RCC 7860 (cell line): ENCODE results near the gene COL21A1.

Experiments used
- DNase-seq: peaks from one replicate; pipeline ENCODE4 v3.0.0-alpha.2; 2015; ENCODE audit warnings: low spot score
- FAIRE-seq: peaks from 2 replicates; lab custom pipeline; 2012; peaks lifted over from hg19 to GRCh38; lab: Jason Lieb, UNC

Gene COL21A1

DNA sequence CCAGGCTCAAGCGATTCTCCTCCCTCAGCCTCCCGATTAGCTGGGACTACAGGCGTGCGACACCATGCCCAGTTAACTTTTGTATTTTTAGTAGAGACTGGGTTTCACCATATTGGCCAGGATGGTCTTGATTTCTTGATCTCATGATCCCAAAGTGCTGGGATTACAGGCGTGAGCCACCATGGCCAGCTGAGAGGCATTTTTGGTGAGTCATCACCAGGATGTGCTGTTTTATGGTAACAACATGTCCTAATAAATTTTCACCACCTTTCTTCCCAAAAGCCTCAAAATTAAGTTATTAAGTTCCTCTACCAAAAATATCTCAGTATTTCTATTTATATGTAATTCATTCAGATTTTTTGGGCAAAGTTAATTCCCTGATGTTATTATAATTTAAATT, 53.5 kb downstream of the COL21A1 start:
- FAIRE-seq = no peak
- DNase-seq = no peak

- no peak for FAIRE-seq
- DNase-seq = no peak
Observed at GRCh38 chr6:56188429-56188828, 59.0 kb downstream of the COL21A1 start.

GRCh38 chr6:56187686-56188085, 59.7 kb downstream of the COL21A1 start:
- DNase-seq (no peak), FAIRE-seq (no peak)

GRCh38 chr6:56176741-56177140, 70.6 kb downstream of the COL21A1 start:
- FAIRE-seq (no peak), DNase-seq (no peak)

DNA sequence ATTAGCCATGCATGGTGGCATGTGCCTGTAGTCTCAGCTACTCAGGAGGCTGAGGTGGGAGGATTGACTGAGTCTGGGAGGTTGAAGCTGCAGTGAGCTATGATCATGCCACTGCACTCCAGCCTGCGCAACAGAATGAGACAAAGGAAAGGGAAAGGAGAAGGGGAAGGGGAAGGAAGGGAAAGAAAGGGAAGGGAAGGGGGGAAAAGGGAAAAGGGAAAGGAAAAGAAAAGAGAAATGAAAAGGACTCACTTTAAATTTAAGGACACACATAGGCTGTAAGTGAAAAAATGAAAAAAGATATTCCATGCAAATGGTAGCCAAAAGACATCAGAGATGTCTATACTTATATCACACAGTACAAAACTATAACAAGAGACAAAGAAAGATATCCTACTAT, 74.2 kb downstream of the COL21A1 start:
- DNase-seq (no peak), FAIRE-seq (no peak)

- no peak for FAIRE-seq
- DNase-seq = no peak
Observed at GRCh38 chr6:56172144-56172543, 75.2 kb downstream of the COL21A1 start.

DNA sequence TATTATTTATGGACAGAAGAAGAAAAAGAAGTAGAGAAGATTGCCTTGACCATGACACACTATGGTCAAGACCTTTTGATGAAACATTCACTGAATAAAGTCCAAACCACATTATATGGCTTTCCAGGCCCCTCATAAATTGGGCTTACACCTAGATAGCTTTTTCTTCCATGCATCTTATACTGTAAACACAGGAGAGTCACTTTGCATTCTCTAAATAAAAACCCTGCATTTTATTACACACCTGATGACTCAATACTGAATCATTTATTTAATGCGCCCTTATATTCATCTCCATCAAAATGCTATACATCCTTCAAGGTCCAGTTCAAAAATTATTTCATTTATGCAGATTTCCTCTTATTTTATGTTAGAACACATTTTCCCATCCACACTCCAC, 78.0 kb downstream of the COL21A1 start:
- FAIRE-seq = no peak
- DNase-seq = no peak

- FAIRE-seq (no peak), DNase-seq (no peak)
Observed at GRCh38 chr6:56168596-56168995, 78.8 kb downstream of the COL21A1 start.

- FAIRE-seq (no peak), DNase-seq (no peak)
Observed at GRCh38 chr6:56162081-56162480, 85.3 kb downstream of the COL21A1 start.

- no peak for DNase-seq
- no peak for FAIRE-seq
Observed at GRCh38 chr6:56160489-56160888, 86.9 kb downstream of the COL21A1 start.

GRCh38 chr6:56158571-56158970, 88.8 kb downstream of the COL21A1 start:
- FAIRE-seq (no peak), DNase-seq (no peak)

DNA sequence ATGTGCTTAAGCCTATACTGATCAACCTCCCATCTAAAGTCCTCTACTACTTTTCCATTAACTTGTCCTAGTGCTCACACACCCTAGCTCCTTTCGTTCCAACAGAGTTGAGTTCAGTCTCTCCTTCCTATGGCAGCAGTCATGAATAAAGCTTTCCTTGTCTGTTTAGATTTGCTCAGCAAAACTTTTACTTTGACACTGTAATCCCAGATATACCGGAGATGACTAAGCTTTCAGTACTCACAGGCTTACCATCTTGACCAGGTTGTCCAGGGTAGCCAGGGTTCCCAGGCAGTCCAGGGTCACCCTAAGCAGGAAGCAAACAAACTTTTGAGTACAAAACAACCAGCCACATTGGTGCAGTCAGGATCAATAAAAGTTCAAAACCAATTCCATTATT, 90.7 kb downstream of the COL21A1 start:
- DNase-seq (no peak), FAIRE-seq (no peak)

DNA sequence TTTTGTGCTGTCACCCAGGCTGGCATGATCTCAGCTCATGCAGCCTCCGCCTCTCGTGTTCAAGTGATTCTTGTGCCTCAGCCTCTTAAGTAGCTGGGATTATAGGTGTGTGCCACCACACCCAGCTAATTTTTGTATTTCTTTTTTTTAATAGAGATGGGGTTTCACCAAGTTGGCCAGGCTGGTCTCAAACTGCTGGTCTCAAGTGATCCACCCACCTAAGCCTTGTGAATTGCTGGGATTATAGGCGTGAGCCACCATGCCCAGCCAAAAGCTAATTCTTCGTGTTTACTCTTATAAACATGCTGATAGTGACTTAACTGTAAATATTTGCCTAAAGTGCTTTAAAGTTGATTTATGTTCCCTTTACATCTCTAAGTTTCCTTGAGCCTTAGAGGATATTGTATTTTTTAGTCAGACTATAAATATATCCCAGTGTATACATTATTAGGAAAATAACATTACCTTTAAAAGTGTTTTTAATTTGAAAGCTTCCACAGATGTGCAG, 91.7 kb downstream of the COL21A1 start:
- no peak for DNase-seq
- FAIRE-seq = no peak

GRCh38 chr6:56154076-56154475, 93.3 kb downstream of the COL21A1 start:
- no peak for DNase-seq
- FAIRE-seq = no peak

GRCh38 chr6:56152611-56153010, 94.8 kb downstream of the COL21A1 start:
- DNase-seq = no peak
- no peak for FAIRE-seq

GRCh38 chr6:56151609-56152224, 95.7 kb downstream of the COL21A1 start:
- FAIRE-seq = no peak

GRCh38 chr6:56148488-56149186, 98.7 kb downstream of the COL21A1 start:
- FAIRE-seq = no peak
- DNase-seq = no peak

More at GRCh38 chr6:56151609-56152224, 95.7 kb downstream of the COL21A1 start:
- DNase-seq = no peak

DNA sequence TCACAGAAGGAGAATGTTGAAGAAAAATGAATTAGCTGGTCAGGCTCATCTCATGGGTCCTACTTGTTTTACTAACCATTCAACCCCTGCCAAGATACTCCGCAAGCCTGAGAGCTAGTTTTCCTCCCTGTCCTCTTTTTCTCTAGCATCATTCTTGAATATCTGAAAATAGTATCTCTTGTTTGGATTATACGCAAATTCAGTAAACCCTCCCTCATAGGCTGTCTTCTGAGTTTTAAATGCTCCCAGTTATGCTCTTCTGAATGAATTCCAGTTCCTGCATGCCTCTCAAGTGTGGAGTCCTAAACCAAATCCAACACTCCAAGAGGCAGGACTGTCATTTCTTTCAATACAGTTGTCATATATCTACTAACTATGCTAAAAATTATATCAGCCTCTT, 99.6 kb downstream of the COL21A1 start:
- FAIRE-seq = no peak
- no peak for DNase-seq

GRCh38 chr6:56146086-56146485, 101.3 kb downstream of the COL21A1 start:
- FAIRE-seq = no peak

GRCh38 chr6:56145616-56146015, 101.8 kb downstream of the COL21A1 start:
- FAIRE-seq = no peak
- DNase-seq = no peak

More at GRCh38 chr6:56146086-56146485, 101.3 kb downstream of the COL21A1 start:
- no peak for DNase-seq

DNA sequence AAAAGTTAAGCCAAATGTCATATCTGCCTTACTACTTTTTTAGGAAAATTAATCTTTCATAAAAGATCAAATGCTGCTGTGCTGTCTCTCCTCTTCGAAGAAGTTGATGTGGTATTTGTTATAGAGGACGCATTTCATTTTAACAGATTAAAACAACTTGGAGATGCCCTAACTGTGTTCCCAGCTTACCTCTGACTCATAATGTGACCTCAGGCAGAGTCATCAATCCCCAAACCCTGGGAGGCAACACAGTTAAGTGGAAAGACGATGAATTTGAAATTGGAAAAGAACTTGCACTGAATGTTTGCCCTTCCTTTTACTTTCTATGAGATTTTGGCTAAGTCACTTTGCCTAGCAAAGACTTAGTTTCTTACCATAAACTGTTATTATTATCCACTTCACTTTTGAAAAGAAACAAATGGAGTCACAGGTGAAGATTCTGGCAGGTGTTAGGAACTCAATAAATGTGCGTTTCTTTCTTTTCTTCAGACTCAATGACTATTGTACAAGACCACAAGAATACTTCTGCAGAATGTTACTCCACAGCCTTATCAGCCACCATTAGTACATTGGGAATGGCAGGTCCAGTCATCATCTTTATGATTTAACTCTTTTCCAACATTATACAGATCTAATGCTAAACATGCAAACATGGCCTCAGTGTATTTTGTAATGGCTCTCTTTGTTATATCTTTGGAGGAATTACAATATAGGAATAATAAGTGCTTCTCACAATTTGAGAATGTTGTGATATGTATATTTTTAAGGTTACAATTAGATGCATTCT, 102.6 kb downstream of the COL21A1 start:
- DNase-seq (peak; percentile 7), FAIRE-seq (peak; percentile 20)

DNA sequence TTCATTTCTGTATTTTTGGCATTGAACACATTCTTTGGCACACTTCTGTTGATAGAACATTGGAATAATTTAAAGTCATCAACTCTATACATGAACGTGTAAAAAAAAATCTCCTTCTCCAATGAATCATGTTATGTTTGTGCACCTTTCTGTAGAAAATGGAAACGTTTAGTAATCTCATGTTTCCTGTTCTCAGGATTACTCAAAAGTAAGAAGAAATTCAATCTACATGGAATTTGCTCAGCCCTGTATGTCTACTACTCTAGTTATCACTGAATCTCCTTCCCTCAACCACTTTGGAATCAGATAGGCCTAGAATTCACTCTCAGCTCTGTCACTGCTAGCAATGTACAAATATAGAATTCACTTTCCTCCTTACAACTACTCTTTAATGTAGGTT, 103.6 kb downstream of the COL21A1 start:
- DNase-seq = no peak

More for the DNA sequence above, 103.6 kb downstream of the COL21A1 start:
- FAIRE-seq = no peak
